ENCODE results near the gene SHC2. TPM values are rescaled to one million over a fixed set of nuclear protein-coding genes. Genes with fewer than 3 reads are reported as not detected.

Gene SHC2
- total RNA-seq, 2 donors from 2014 or later: 119 to 137 TPM

GRCh38 chr19:437041-437440 is 23.8 kb downstream of the SHC2 start:
- no peaks in the 10 kb centered on the region for H3K27me3 ChIP-seq
- H3K36me3 ChIP-seq (replicated peaks in 1 of 2; ENCODE audit: insufficient read depth in 1 of 2, low read depth in 2 of 2): peaks cover 6 to 7% of the 10 kb centered on the region in 2 donors
- no peak for TF ChIP-seq POLR2A (IDR thresholded peaks at IDR 0.05)
- no peak for TF ChIP-seq CTCF (IDR thresholded peaks at IDR 0.05)
- H3K4me3 ChIP-seq: no peak overlapping the region
- no peaks in the 10 kb centered on the region for H3K4me1 ChIP-seq
- no peak for DNase-seq
- H3K9me3 ChIP-seq: no peaks in the 10 kb centered on the region
- intact Hi-C loops (cut with DNase I): no loop called here
- 87 to 91% methylated on average over 22 of the region's 22 CpGs for WGBS, 2 donors
- no peak for ATAC-seq
- H3K27ac ChIP-seq: no peak overlapping the region

GRCh38 chr19:436413-436950 is 24.4 kb downstream of the SHC2 start:
- intact Hi-C loops (cut with DNase I): no loop called here
- DNase-seq (no peak), ATAC-seq (peak; percentile 25)
- WGBS, 2 donors: 88 to 92% methylated on average over 17 to 26 of the region's 29 CpGs
- no peak for TF ChIP-seq CTCF (IDR thresholded peaks at IDR 0.05)
- no peak for TF ChIP-seq POLR2A (IDR thresholded peaks at IDR 0.05)
- Histone ChIP-seq H3K9me3 (no peaks in the 10 kb centered on the region), H3K27ac (no peak overlapping the region), H3K27me3 (no peaks in the 10 kb centered on the region), H3K4me1 (no peaks in the 10 kb centered on the region), H3K36me3 (replicated peaks in 1 of 2; ENCODE audit: insufficient read depth in 1 of 2, low read depth in 2 of 2) (peaks cover 6 to 7% of the 10 kb centered on the region in 2 donors), H3K4me3 (no peak overlapping the region)

GRCh38 chr19:435707-436412 is 25.0 kb downstream of the SHC2 start:
- Histone ChIP-seq H3K9me3 (no peaks in the 10 kb centered on the region), H3K27me3 (no peaks in the 10 kb centered on the region), H3K4me3 (no peak overlapping the region), H3K4me1 (no peaks in the 10 kb centered on the region), H3K27ac (no peak overlapping the region), H3K36me3 (replicated peaks in 1 of 2; ENCODE audit: insufficient read depth in 1 of 2, low read depth in 2 of 2) (peaks cover 6 to 7% of the 10 kb centered on the region in 2 donors)
- WGBS, 2 donors: 84% methylated on average over 18 to 33 of the region's 33 CpGs
- ATAC-seq: no peak
- DNase-seq: no peak
- intact Hi-C loops (cut with DNase I): no loop called here
- TF ChIP-seq CTCF (IDR thresholded peaks at IDR 0.05): no peak
- no peak for TF ChIP-seq POLR2A (IDR thresholded peaks at IDR 0.05)

GRCh38 chr19:435056-435706 is 25.7 kb downstream of the SHC2 start:
- DNase-seq (no peak), ATAC-seq (no peak)
- Histone ChIP-seq H3K36me3 (replicated peaks in 1 of 2; ENCODE audit: insufficient read depth in 1 of 2, low read depth in 2 of 2) (peaks cover 6 to 7% of the 10 kb centered on the region in 2 donors), H3K27me3 (no peaks in the 10 kb centered on the region), H3K9me3 (no peaks in the 10 kb centered on the region), H3K4me3 (no peak overlapping the region), H3K4me1 (no peaks in the 10 kb centered on the region), H3K27ac (no peak overlapping the region)
- 90 to 97% methylated on average over 7 to 26 of the region's 26 CpGs for WGBS, 2 donors
- TF ChIP-seq CTCF (IDR thresholded peaks at IDR 0.05) (no peak), POLR2A (IDR thresholded peaks at IDR 0.05) (no peak)
- intact Hi-C loops (cut with DNase I): no loop called here

Measured in body of pancreas (tissue), 4 donors.